Fibroblast of lung (primary cell): ENCODE measurements around the gene ACE. TPM values are rescaled to one million over a fixed set of nuclear protein-coding genes. Genes with fewer than 3 reads are reported as not detected.

Experiments used
- DNase-seq, 2 donors: peaks; one replicate each; pipeline versions ENCODE4 v3.0.0 to v3.0.0-alpha.2; 2010; ENCODE audit warnings: low read depth in 2 of 2
- H2AFZ ChIP-seq: 2 replicates; pipeline ENCODE4 v1.5.1; 2012; ENCODE audit warnings: low read length, control low read depth, inconsistent platforms
- H3K27ac ChIP-seq: 2 replicates; pipeline ENCODE4 v1.5.1; 2011; ENCODE audit warnings: low read length, control low read depth; ENCODE audit not compliant: insufficient read depth
- H3K27me3 ChIP-seq: 2 replicates; pipeline ENCODE4 v1.5.1; 2011; ENCODE audit warnings: mild to moderate bottlenecking, low read length; ENCODE audit not compliant: control insufficient read depth, insufficient read depth
- H3K36me3 ChIP-seq: 2 replicates; pipeline ENCODE4 v1.5.1; 2011; ENCODE audit warnings: low read length; ENCODE audit not compliant: control insufficient read depth, insufficient read depth
- H3K4me1 ChIP-seq: 2 replicates; pipeline ENCODE4 v1.5.1; 2011; ENCODE audit warnings: low read length; ENCODE audit not compliant: control insufficient read depth, insufficient read depth; ENCODE audit errors: extremely low read depth
- H3K4me2 ChIP-seq: 2 replicates; pipeline ENCODE4 v1.5.1; 2011; ENCODE audit warnings: low read length, control low read depth; ENCODE audit not compliant: insufficient read depth; ENCODE audit errors: extremely low read depth
- H3K4me3 ChIP-seq, 4 experiments: fragments of 200-600 bp in 1 of 4; sonication (generic) in 1 of 4; replicated peaks in 1 of 4; 2 replicates each; pipeline ENCODE4 v1.5.1; 2011 to 2016; ENCODE audit warnings: low read length in 4 of 4, low read depth in 3 of 4, mild to moderate bottlenecking in 3 of 4, control low read depth in 2 of 4, inconsistent platforms in 1 of 4, mixed read lengths in 1 of 4; ENCODE audit not compliant: insufficient read depth in 1 of 4; ENCODE audit errors: control extremely low read depth in 1 of 4
- H3K79me2 ChIP-seq: 2 replicates; pipeline ENCODE4 v1.5.1; 2012; ENCODE audit warnings: mild to moderate bottlenecking, low read length, inconsistent platforms; ENCODE audit not compliant: control insufficient read depth, insufficient read depth
- H3K9ac ChIP-seq: 2 replicates; pipeline ENCODE4 v1.5.1; 2011; ENCODE audit warnings: mild to moderate bottlenecking, low read length, control low read depth; ENCODE audit not compliant: insufficient read depth
- H3K9me3 ChIP-seq: 2 replicates; pipeline ENCODE4 v1.5.1; 2012; ENCODE audit warnings: low read depth, low read length; ENCODE audit not compliant: control insufficient read depth, insufficient read depth
- H4K20me1 ChIP-seq: 2 replicates; pipeline ENCODE4 v1.5.1; 2011; ENCODE audit warnings: low read length; ENCODE audit not compliant: control insufficient read depth, insufficient read depth; ENCODE audit errors: extremely low read depth
- CTCF ChIP-seq, 2 donors: IDR thresholded peaks in 1 of 2; conservative IDR thresholded peaks in 1 of 2; 1 replicate in 1 of 2; 2 replicates in 1 of 2; pipeline ENCODE4 v1.5.1; 2011 to 2012; ENCODE audit warnings: low read length in 2 of 2, control low read depth in 1 of 2, inconsistent platforms in 1 of 2, low read depth in 1 of 2, mild to moderate bottlenecking in 1 of 2
- EZH2 ChIP-seq: IDR thresholded peaks from 2 replicates; pipeline ENCODE4 v1.5.1; 2012; ENCODE audit warnings: low read length, control low read depth, mild to moderate bottlenecking; ENCODE audit errors: missing control alignments
- polyA plus RNA-seq, 2 donors: library from polyadenylated mRNA; depleted of rRNA in 1 of 2; stranded (reverse) in 1 of 2; unstranded in 1 of 2; fragments of >200 nt; gene quantifications; 2 replicates each; pipeline ENCODE4 v1.2.1, GENCODE V29; 2011 to 2012; ENCODE audit warnings: missing spikeins in 1 of 2
- total RNA-seq: library from RNA; depleted of rRNA; stranded (reverse); fragments of >200 nt; gene quantifications from 2 replicates; pipeline ENCODE4 v1.2.1, GENCODE V29; 2014

The ACE gene
- total and polyA plus RNA-seq, 2 donors (not counting 1 experiment from before 2014, with no cell fraction given): 0.92 to 2.5 TPM

GRCh38 chr17:63479495-63480184 lies 2.8 kb downstream of the ACE start:
- DNase-seq: no peak
- H3K9me3 ChIP-seq: no peaks in the 10 kb centered on the region
- H3K4me1 ChIP-seq: peaks cover 7% of the 10 kb centered on the region
- H3K27me3 ChIP-seq: peaks cover 4% of the 10 kb centered on the region
- no peak overlapping the region for H3K27ac ChIP-seq
- no peak overlapping the region for H2AFZ ChIP-seq
- TF ChIP-seq CTCF (conservative IDR thresholded peaks at IDR 0.05 in 1 of 2, IDR thresholded peaks at IDR 0.05 in 1 of 2; ENCODE audit: low read depth in 1 of 2, low read length in 2 of 2): no peak
- no peak for TF ChIP-seq EZH2
- no peaks in the 10 kb centered on the region for H3K79me2 ChIP-seq
- H3K4me2 ChIP-seq: no peak overlapping the region
- no peak overlapping the region for H3K9ac ChIP-seq
- H3K36me3 ChIP-seq: no peaks in the 10 kb centered on the region
- no peak overlapping the region for H3K4me3 ChIP-seq
- no peaks in the 10 kb centered on the region for H4K20me1 ChIP-seq

GRCh38 chr17:63480192-63480784 lies 3.4 kb downstream of the ACE start:
- Histone ChIP-seq H3K9ac (no peak overlapping the region), H3K36me3 (no peaks in the 10 kb centered on the region), H3K4me1 (peaks cover 7% of the 10 kb centered on the region), H3K27ac (no peak overlapping the region), H4K20me1 (no peaks in the 10 kb centered on the region), H3K27me3 (peaks cover 3% of the 10 kb centered on the region), H3K4me3 (no peak overlapping the region), H3K4me2 (no peak overlapping the region), H3K9me3 (no peaks in the 10 kb centered on the region), H2AFZ (no peak overlapping the region), H3K79me2 (no peaks in the 10 kb centered on the region)
- DNase-seq: no peak
- no peak for TF ChIP-seq CTCF (conservative IDR thresholded peaks at IDR 0.05 in 1 of 2, IDR thresholded peaks at IDR 0.05 in 1 of 2; ENCODE audit: low read depth in 1 of 2, low read length in 2 of 2)
- TF ChIP-seq EZH2: no peak

GRCh38 chr17:63480826-63481487 lies 4.1 kb downstream of the ACE start:
- H3K79me2 ChIP-seq: no peaks in the 10 kb centered on the region
- no peaks in the 10 kb centered on the region for H3K9me3 ChIP-seq

More at GRCh38 chr17:63480826-63481487, 4.1 kb downstream of the ACE start:
- Histone ChIP-seq H3K9ac (no peak overlapping the region), H3K4me2 (no peak overlapping the region), H2AFZ (no peak overlapping the region), H3K27me3 (peaks cover 2% of the 10 kb centered on the region), H3K4me1 (peaks cover 7% of the 10 kb centered on the region), H3K36me3 (no peaks in the 10 kb centered on the region), H3K27ac (no peak overlapping the region), H3K4me3 (no peak overlapping the region), H4K20me1 (no peaks in the 10 kb centered on the region)
- TF ChIP-seq CTCF (conservative IDR thresholded peaks at IDR 0.05 in 1 of 2, IDR thresholded peaks at IDR 0.05 in 1 of 2; ENCODE audit: low read depth in 1 of 2, low read length in 2 of 2) (no peak), EZH2 (no peak)
- no peak for DNase-seq
